NCI-H748 (cell line): ENCODE data around the gene LAMA4.

Source experiments
- DNase-seq: peaks from one replicate; lab custom pipeline; 2025; ENCODE audit not compliant: unreplicated experiment; lab: John Stamatoyannopoulos, UW

LAMA4 gene

GRCh38 chr6:112253841-112254816, at the start of gene LAMA4:
TSS of gene LAMA4 (minus strand) at chr6:112254567. CDS start at chr6:112254150, 417 bp downstream.
- DNase-seq: peak; percentile 67

GRCh38 chr6:112302142-112302705, 47.9 kb upstream of the LAMA4 start:
- no peak for DNase-seq

GRCh38 chr6:112300896-112301295, 46.5 kb upstream of the LAMA4 start:
- no peak for DNase-seq

- no peak for DNase-seq
Measured at GRCh38 chr6:112298816-112299281, 44.5 kb upstream of the LAMA4 start.

GRCh38 chr6:112298021-112298745, 43.8 kb upstream of the LAMA4 start:
- DNase-seq: no peak

GRCh38 chr6:112296694-112297093, 42.3 kb upstream of the LAMA4 start:
- DNase-seq: no peak

- DNase-seq: peak; percentile 10
Measured at GRCh38 chr6:112296122-112296521, 41.8 kb upstream of the LAMA4 start.

- DNase-seq: no peak
Measured at GRCh38 chr6:112291161-112291762, 36.9 kb upstream of the LAMA4 start.

- no peak for DNase-seq
Measured at GRCh38 chr6:112289038-112289566, 34.7 kb upstream of the LAMA4 start.

GRCh38 chr6:112288475-112288874, 34.1 kb upstream of the LAMA4 start:
- no peak for DNase-seq

GRCh38 chr6:112287577-112288225, 33.3 kb upstream of the LAMA4 start:
- no peak for DNase-seq

GRCh38 chr6:112286500-112287144, 32.3 kb upstream of the LAMA4 start:
- DNase-seq: no peak

- DNase-seq: no peak
Measured at GRCh38 chr6:112286010-112286409, 31.6 kb upstream of the LAMA4 start.

GRCh38 chr6:112284603-112285002, 30.2 kb upstream of the LAMA4 start:
- DNase-seq: no peak

GRCh38 chr6:112283621-112284020, 29.3 kb upstream of the LAMA4 start:
- DNase-seq: peak; percentile 12

- peak; percentile 34 for DNase-seq
Measured at GRCh38 chr6:112281821-112282615, 27.7 kb upstream of the LAMA4 start.

- no peak for DNase-seq
Measured at GRCh38 chr6:112279031-112279935, 24.9 kb upstream of the LAMA4 start.

- DNase-seq: no peak
Measured at GRCh38 chr6:112275365-112275764, 21.0 kb upstream of the LAMA4 start.
